ENCODE results near the gene NCKAP5. TPM values are rescaled to one million over a fixed set of nuclear protein-coding genes. Genes with fewer than 3 reads are reported as not detected.

Gene NCKAP5
- total and polyA plus RNA-seq, 2 of the 13 experiments (the other 11 are each of a cell fraction or from before 2014, with no cell fraction given), result 0.01 TPM; not detected in 1

DNA sequence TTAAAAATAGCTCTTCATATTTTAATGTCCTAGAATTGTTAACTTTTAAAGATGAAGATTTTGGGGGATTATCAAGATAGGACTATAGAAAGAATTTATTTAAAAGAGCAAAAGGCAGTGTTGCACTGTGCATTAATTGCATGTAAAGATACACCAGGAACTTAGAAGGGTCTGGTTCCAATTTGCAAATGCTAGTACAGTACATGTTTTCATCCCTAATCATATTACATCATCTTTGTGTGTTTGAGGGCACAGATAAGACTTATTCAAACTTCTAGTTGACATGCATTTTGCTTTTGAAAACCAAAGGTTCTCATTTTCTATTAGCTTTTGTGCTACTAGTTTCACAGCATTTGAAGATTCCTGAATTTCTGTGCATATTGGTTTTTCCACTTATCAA lies 666.6 kb downstream of the NCKAP5 start (continued):
- no peak for TF ChIP-seq ZSCAN29 (CRISPR knock-in tag; conservative IDR thresholded peaks at IDR 0.05)
- TF ChIP-seq ETV5 (CRISPR knock-in tag; IDR thresholded peaks at IDR 0.05; ENCODE audit: borderline replicate concordance), result no peak

DNA sequence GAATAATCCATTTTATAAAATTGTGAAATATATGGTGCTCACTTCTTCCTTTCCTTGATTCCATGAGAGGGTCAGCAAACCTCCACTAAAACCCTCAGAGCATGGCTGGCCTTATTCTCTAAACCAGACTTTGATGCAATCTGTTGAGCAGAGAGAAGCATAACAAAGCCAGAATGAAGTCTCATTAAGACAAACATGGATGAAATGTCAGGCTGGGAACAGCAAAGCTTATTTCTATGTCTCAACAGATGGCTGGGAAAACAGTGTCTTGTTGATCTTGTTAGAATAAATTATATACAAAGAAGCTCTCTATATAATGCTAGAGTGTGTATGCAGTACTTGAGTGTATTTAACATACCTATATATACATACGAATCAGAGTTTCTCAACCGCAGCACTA lies 671.2 kb downstream of the NCKAP5 start:
- Histone ChIP-seq H3K4me2 (ENCODE audit: low read depth, low read length) (no peak overlapping the region), H3K9ac (ENCODE audit: insufficient read depth, low read depth, low read length) (no peak overlapping the region), H3K9me3 (ENCODE audit: low read length) (peaks cover 24% of the 10 kb centered on the region; the same call in 1 of the 2 replicates), H3K27ac (ENCODE audit: extremely low read length, insufficient read depth, low read length) (no peak overlapping the region), H2AFZ (ENCODE audit: low read length) (no peak overlapping the region), H3K4me1 (ENCODE audit: insufficient read depth, low read length) (no peaks in the 10 kb centered on the region), H3K4me3 (replicated peaks in 1 of 3; ENCODE audit: insufficient read depth in 1 of 3, low read depth in 2 of 3, low read length in 3 of 3) (no peak overlapping the region), H3K79me2 (ENCODE audit: insufficient read depth, low read length) (no peaks in the 10 kb centered on the region), H3K27me3 (ENCODE audit: control insufficient read depth in 1 of 2, insufficient read depth in 2 of 2, low read length in 2 of 2) (no peaks in the 10 kb centered on the region), H4K20me1 (ENCODE audit: insufficient read depth, low read length) (no peaks in the 10 kb centered on the region), H3K36me3 (replicated peaks in 1 of 2; ENCODE audit: control insufficient read depth in 1 of 2, insufficient read depth in 2 of 2, low read length in 2 of 2) (no peaks in the 10 kb centered on the region)
- in situ Hi-C loops (cut with HindIII; ENCODE audit: extremely low pct_ligation_motif_present, low pct_unique_long_range_greater_than_20kb), result no loop called here
- 74% methylated on average over 2 of the region's 2 CpGs for WGBS (ENCODE audit: low lambda C conversion rate)
- ChIA-PET CTCF (ENCODE audit: low intra/inter-chr PET ratio, low total read pairs) (no interaction called here), POLR2A (no interaction called here)
- BruUV-seq (replicated peaks), result no TSS peak
- intact Hi-C loops (cut with micrococcal nuclease; ENCODE audit: unreplicated experiment), result no loop called here
- no peak for TF ChIP-seq ZNF614 (CRISPR knock-in tag; IDR thresholded peaks at IDR 0.05; ENCODE audit: borderline replicate concordance)
- TF ChIP-seq ZBTB42 (CRISPR knock-in tag; IDR thresholded peaks at IDR 0.05), result no peak
- no peak for TF ChIP-seq PPARG (CRISPR knock-in tag; conservative IDR thresholded peaks at IDR 0.05)
- no peak for TF ChIP-seq ZNF251 (CRISPR knock-in tag; IDR thresholded peaks at IDR 0.05)
- no peak for TF ChIP-seq ZNF317 (CRISPR knock-in tag; IDR thresholded peaks at IDR 0.05)
- TF ChIP-seq STAG1 (CRISPR knock-in tag; IDR thresholded peaks at IDR 0.05), result no peak
- no peak for TF ChIP-seq ZFP90 (CRISPR knock-in tag; IDR thresholded peaks at IDR 0.05; ENCODE audit: borderline replicate concordance)
- TF ChIP-seq PAWR (CRISPR knock-in tag; IDR thresholded peaks at IDR 0.05; ENCODE audit: borderline replicate concordance), result no peak
- TF ChIP-seq RBM22 (optimal IDR thresholded peaks at IDR 0.05; ENCODE audit: low read length), result no peak
- no peak for TF ChIP-seq ZNF256 (CRISPR knock-in tag; conservative IDR thresholded peaks at IDR 0.05)
- TF ChIP-seq ZNF615 (CRISPR knock-in tag; IDR thresholded peaks at IDR 0.05; ENCODE audit: borderline replicate concordance), result no peak
- TF ChIP-seq, protein P1, sequence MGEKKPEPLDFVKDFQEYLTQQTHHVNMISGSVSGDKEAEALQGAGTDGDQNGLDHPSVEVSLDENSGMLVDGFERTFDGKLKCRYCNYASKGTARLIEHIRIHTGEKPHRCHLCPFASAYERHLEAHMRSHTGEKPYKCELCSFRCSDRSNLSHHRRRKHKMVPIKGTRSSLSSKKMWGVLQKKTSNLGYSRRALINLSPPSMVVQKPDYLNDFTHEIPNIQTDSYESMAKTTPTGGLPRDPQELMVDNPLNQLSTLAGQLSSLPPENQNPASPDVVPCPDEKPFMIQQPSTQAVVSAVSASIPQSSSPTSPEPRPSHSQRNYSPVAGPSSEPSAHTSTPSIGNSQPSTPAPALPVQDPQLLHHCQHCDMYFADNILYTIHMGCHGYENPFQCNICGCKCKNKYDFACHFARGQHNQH (CRISPR knock-in tag; IDR thresholded peaks at IDR 0.05), result no peak
- no peak for TF ChIP-seq ZNF678 (CRISPR knock-in tag; IDR thresholded peaks at IDR 0.05)
- TF ChIP-seq, protein P2, sequence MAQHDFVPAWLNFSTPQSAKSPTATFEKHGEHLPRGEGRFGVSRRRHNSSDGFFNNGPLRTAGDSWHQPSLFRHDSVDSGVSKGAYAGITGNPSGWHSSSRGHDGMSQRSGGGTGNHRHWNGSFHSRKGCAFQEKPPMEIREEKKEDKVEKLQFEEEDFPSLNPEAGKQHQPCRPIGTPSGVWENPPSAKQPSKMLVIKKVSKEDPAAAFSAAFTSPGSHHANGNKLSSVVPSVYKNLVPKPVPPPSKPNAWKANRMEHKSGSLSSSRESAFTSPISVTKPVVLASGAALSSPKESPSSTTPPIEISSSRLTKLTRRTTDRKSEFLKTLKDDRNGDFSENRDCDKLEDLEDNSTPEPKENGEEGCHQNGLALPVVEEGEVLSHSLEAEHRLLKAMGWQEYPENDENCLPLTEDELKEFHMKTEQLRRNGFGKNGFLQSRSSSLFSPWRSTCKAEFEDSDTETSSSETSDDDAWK (CRISPR knock-in tag; IDR thresholded peaks at IDR 0.05), result no peak
- DNase-seq (ENCODE audit: low spot score) (no peak), ATAC-seq (no peak), FAIRE-seq (no peak)

Data from HepG2 (cell line).